ENCODE measurements around the gene PIK3C2G.

The PIK3C2G gene

GRCh38 chr12:18570543-18570942, 309.2 kb downstream of the PIK3C2G start:
- DNase-seq = no peak

- no peak for DNase-seq
These were observed 314.8 kb downstream of the PIK3C2G start for GRCh38 chr12:18576104-18576626.

- DNase-seq = no peak
These were observed 315.3 kb downstream of the PIK3C2G start for GRCh38 chr12:18576648-18577047.

- DNase-seq = no peak
These were observed 316.9 kb downstream of the PIK3C2G start for GRCh38 chr12:18578191-18578590.

GRCh38 chr12:18580291-18580690, 319.0 kb downstream of the PIK3C2G start:
- DNase-seq = no peak

- no peak for DNase-seq
These were observed 319.4 kb downstream of the PIK3C2G start for GRCh38 chr12:18580706-18581105.

- no peak for DNase-seq
These were observed 320.1 kb downstream of the PIK3C2G start for GRCh38 chr12:18581232-18581962.

- no peak for DNase-seq
These were observed 322.3 kb downstream of the PIK3C2G start for GRCh38 chr12:18583655-18584054.

- no peak for DNase-seq
These were observed 325.3 kb downstream of the PIK3C2G start for GRCh38 chr12:18586581-18586980.

GRCh38 chr12:18589316-18589715, 328.0 kb downstream of the PIK3C2G start:
- no peak for DNase-seq

GRCh38 chr12:18591473-18591872, 330.2 kb downstream of the PIK3C2G start:
- DNase-seq = no peak

GRCh38 chr12:18595412-18595811, 334.1 kb downstream of the PIK3C2G start:
- no peak for DNase-seq

GRCh38 chr12:18601962-18602361, 340.6 kb downstream of the PIK3C2G start:
- no peak for DNase-seq

- no peak for DNase-seq
These were observed 351.7 kb downstream of the PIK3C2G start for GRCh38 chr12:18612971-18613370.

- no peak for DNase-seq
These were observed 359.7 kb downstream of the PIK3C2G start for GRCh38 chr12:18620986-18621385.

- no peak for DNase-seq
These were observed 368.1 kb downstream of the PIK3C2G start for GRCh38 chr12:18629445-18629844.

GRCh38 chr12:18629916-18630315, 368.6 kb downstream of the PIK3C2G start:
- no peak for DNase-seq

- no peak for DNase-seq
These were observed 370.0 kb downstream of the PIK3C2G start for GRCh38 chr12:18631339-18631738.

- DNase-seq = no peak
These were observed 371.5 kb downstream of the PIK3C2G start for GRCh38 chr12:18632848-18633247.

- no peak for DNase-seq
These were observed 373.1 kb downstream of the PIK3C2G start for GRCh38 chr12:18634382-18634781.

- no peak for DNase-seq
These were observed 379.1 kb downstream of the PIK3C2G start for GRCh38 chr12:18640321-18640955.

- DNase-seq = no peak
These were observed 382.4 kb downstream of the PIK3C2G start for GRCh38 chr12:18643681-18644080.

- no peak for DNase-seq
These were observed 383.2 kb downstream of the PIK3C2G start for GRCh38 chr12:18644564-18644963.

- DNase-seq = no peak
These were observed 385.1 kb downstream of the PIK3C2G start for GRCh38 chr12:18646286-18646890.
